Posterior vena cava (tissue), 2 donors: ENCODE data around the gene PRKAR1B. TPM values are rescaled to one million over a fixed set of nuclear protein-coding genes. Genes with fewer than 3 reads are reported as not detected.

Experiments used
- DNase-seq: peaks from one replicate; pipeline ENCODE4 v3.0.0-alpha.2; 2020; ENCODE audit warnings: low spot score
- intact Hi-C, 2 donors: fragments of 100-400 bp; cut with DNase I; formaldehyde crosslinking; loops; one replicate each; pipeline versions ENCODE4 v1.14.1 to v1.14.2; 2022 to 2023
- total RNA-seq, 2 donors: library from RNA; stranded (reverse); fragmentation: NEBNext Ultra II Directional; extraction: Animal tissue kit (Norgen Biotek cat#: 25700); gene quantifications; one replicate each; pipeline ENCODE4 v1.2.1, GENCODE V29; 2021
- donor health status: DM: yes; HTN: yes; CAD: no.
- donor health status: DM: yes; HTN: yes; CAD: no.

The PRKAR1B gene
- total RNA-seq, 2 donors from 2014 or later = 10.1 TPM

DNA sequence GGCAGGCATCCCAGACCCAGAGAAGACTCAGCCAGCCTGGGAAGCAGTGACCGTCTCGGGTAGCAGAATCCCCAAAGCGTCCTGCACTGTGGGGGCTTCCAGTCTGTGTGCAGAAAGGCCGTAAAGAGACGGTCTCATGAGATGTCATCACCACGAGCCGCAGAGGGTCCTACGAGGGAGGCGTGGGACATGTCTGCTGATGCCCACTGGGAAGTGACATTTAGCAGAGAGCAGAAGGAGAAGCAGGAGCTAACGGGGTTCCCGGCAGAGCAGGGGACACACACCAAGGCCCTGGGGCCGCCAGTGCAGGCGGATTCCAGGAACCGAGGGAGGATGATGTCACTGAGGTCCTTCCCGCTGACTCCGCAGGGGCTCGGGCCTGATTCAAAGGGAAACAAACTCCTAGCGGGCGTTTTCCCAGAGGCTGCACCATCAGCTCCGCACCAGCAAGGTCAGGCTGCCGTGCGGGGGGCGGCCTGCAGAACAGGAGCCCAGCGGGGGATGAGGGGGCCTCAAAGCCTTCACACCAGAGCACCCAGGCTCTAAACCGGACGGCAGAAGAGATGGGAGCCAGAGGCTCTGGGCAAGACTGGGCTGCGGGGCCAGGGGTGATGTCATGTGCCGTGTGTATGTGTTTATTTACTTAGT is 122.1 kb downstream of the PRKAR1B start:
- peak; percentile 89 for DNase-seq
- intact Hi-C loops = no loop called here

DNA sequence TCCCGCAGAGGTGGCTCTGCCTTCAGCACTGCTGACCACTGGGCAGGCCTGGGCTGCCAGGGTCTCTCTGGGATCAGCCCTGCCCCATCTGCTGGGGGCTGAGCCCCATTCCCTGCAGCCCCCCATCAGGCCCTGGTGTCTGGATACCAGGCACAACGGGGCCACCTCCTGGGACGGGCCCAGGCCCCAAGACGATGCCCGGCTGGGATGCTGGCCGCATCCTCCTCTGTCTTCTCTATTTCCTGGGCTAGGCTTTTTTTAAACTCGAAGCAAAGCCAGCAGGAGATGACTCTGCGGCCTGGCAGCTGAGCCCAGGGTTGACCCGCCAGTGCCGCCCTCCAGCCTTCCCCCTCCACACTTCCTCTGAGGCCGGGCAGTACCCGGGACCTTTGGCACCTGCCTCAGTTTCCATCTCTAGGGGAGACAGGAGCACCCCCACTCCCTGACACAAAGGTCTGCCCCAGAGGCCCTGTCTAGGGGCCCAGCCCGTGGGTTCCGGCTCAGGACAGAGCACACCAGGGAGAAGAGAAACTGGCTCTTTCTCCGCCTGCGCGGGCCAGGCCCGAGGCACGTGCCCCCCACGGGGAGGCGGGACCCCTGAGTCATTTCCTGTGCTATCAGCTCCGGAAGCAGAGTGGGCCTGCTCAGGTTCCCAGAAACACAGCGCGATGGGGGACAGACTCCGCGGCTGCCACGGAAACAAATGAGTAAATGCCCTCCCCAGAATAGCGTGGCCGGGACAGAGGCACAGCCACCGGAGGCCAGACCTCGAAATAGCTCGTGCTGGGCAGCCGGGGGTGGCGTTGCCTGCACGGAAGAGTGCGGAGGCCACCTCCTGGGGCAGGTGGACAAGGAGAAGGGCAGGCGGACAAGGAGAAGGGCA is 122.8 kb downstream of the PRKAR1B start:
- intact Hi-C loops = no loop called here

DNA sequence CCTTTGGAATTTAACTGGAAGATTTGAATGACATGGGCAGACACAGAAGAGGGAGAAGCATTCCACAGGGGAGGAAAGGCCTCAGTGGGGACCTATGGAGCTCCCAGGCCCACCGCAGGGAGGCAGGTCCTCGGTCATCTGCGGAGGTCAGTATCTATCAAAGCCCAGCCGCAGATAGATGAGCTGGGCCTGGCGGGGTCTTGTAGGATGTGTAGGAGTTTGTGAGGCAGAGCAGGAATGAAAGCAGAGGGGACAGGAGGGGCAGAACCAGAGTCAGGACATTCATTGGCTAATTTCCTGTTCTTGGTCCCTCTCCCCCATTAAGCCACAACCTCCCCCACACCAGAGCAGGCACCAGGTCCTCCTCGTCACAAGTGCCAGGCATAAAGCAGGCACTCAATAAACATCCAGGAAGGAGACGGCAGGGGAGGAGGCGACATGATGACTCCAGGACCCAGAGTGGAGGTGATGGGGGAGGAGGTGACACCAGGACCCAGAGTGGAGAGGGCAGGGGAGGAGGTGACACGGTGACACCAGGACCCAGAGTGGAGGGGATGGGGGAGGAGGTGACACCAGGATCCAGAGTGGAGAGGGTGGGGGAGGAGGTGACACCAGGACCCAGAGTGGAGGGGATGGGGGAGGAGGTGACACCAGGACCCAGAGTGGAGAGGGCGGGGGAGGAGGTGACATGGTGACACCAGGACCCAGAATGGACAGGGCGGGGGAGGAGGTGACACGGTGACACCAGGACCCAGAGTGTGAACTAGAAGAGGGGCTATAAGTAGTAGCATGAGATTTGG is 123.7 kb downstream of the PRKAR1B start:
- intact Hi-C loops = no loop called here
- peak; percentile 76 for DNase-seq

More for the DNA sequence above, 122.8 kb downstream of the PRKAR1B start:
- DNase-seq = peak; percentile 95

DNA sequence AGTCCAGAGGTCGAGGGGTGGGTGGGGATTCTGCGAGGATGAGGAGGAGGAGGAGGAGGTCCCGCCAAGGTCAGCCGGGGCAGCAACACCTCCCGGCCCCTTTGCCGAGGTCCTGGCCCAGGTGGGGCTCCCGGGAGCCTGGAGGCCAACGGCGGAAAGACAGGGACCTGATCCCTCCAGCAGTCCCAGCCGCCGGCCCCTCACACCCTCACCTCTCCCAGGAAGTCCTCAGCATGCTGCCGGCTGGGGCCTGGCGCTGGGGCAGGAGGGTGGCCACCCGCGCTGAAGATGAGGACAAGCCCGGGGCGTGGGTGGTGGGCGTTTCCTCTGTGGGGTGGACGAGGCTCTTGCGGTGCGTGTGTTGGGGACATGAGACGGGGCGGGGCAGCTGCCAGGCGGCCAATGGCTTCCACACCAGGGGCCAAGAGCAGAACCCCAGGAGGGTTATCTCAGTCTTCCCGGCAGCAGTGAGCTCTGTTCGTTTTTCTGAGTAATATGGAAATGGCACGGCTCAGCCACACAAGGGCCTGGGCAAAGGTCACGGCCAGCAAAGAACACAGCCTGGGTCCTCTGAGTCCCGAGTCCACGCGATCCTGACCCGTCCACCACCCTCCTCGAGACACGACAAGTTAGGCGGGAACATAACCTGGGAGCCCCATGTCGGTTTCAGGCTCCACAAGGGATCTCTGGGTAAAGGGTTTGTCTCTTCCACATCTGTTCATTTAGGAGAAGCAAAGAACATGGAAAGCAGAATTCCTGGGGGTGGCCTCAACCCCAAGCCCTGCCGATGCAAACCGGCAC is 124.5 kb downstream of the PRKAR1B start:
- DNase-seq = peak; percentile 83
- intact Hi-C loops = no loop called here

DNA sequence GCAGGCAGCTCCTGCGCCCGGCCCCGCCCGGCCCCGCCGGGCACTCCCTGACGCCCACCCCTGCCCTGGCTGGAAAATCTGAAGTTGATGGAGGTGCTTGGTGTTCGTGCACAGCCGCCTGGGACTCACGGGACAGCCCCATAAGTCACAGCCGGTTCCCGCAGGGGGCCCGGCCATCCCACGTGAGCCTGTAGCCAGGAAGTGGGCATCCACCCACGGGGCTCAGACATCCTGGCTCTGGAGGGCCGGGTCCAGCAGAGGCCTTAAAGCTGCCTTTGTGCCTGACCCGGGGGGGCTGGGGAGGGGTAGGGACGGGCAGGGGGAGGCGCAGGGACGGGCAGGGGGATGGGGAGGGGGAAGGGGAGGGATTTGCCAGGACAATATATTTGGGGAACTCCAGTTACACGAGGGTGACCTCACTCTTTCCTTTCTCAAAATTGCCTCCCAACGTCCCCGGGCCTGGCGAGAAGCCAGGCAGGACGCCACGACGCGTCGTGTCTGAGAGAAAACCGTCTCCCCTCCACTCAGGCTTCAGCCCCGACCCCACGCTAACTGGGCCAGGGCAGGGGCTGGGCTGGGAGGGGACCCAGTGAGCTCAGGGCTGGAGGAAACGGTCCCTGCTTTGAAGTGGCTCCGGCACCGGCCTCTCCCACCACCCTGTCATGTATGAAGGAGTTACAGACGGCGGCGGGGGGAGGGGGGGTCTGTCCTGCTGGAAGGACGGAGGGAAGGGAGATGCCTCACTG is 125.3 kb downstream of the PRKAR1B start:
- peak; percentile 90 for DNase-seq

DNA sequence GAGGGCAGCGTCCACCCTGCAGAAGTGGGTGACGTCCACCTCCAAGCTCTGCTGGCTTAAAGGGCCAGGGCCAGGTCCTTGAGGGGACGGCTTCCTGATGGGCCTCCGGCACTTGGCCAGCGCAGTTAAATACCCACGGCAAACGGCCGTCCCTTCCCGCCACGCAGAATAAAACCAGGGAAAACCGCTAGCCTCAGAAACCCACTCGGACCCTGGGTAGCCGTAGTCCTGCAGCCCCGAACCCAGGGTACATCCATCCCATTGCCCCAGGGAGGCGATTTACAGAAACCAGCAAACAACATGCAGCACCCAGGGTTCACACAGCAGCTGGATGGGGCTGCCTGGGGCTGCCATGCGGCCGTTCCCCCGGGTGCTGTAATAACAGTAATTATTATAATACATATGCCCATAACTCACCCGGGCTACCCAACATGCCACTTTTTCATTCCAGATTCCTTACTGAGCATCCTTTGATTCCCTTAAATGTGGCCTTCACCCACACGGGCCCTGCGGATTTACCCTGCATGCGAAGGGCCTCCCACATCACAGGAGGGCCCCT is 126.0 kb downstream of the PRKAR1B start:
- peak; percentile 56 for DNase-seq
- intact Hi-C loops = no loop called here

More for the DNA sequence above, 125.3 kb downstream of the PRKAR1B start:
- intact Hi-C loops = no loop called here

DNA sequence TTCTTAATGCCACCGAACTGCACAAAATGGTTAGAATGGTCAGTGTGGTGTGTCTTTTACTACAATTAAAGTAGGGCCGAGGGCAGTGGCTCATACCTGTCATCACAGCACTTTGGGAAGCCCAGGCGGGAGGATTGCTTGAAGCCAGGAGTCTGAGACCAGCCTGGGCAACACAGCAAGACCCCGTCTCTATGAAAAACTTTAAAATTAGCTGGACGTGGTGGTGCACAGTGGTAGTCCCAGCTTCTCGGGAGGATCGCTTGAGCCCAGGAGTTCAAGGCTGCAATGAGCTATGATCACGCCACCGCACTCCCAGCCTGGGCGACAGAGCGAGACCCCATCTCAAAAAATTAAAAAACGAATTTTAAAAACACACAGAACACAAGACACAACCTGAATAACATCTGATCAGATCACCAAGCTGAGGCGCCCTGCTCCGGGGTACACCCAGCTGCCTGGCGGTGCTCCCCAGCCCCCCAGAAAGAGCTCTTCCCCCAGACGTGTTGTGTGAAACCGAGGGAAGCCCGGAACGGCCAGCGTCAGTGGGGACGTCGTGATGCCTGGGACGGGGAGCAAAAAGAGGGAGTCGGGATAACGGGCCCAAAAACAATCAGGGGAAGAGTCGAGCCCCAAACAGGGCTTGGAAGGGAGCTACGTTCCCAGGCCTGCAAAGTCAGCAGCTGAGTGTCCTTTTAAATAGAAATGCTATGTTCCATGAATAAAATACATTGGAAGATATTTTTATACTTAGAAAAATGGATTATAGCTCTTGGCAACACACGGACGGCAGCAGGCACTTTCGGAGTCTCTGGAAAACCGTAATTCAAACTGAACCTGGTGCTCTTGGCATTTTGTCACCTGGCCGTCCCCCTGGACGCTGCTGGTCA is 126.7 kb downstream of the PRKAR1B start:
- DNase-seq = peak; percentile 60
- intact Hi-C loops = no loop called here

DNA sequence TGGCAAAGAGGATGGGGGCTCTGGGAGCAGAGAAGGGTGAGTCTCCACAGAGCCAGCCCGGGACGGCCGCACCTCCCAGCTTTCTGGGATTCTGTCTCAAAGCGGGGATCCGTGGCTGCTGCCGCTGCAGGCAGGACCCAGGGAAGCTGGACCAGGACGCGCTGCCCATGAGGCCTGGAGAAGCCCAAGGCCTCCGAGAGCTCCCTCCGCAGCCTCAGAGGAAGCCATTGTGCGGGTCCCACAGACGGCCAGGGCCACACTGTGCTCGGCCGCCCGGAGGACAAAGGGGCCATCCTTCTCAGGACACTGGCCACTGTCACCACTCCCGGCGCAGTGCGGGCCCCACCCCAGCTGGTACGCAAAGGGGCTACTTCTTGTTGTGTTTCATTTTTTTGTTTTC is 128.2 kb downstream of the PRKAR1B start:
- intact Hi-C loops = no loop called here
- no peak for DNase-seq

DNA sequence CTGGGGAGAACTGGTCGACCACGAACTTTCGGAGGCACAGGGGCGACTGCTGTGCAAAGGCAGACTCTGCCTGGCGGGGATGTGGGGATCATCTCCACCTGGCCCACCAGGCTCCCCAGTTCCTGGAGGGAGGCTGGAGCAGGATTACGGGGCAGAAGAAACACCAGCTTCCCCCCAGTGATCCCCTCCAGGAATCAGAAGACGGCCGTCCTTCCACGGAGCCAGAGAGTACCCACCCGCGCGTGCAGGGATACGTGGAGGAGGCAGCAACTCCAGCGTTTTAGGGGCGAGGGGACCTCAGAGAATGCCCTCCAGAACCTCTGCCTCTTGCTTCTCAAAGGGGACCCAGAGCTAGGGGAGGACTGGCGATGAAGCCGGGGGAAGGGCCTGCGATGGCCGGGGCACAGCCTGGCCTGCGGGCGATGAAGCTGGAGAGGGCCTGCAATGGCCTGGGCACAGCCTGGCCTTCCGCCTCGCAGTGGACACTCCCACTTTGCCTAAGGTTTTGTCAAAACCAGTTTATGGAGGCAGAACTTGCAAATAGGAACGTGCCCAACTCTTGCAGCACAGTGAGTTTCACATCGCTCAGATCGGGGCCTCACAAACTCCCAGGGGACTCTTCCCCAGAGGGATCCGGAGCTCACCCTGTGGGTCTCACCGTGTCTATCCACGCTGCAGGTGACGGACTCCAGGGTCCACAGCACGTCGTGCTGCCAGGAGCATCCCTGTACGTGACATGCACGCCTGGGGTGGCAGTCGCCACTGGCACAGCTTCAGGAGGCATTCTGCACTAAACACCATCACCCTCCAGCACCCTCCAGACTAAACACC is 129.5 kb downstream of the PRKAR1B start:
- intact Hi-C loops = no loop called here
- DNase-seq = no peak

DNA sequence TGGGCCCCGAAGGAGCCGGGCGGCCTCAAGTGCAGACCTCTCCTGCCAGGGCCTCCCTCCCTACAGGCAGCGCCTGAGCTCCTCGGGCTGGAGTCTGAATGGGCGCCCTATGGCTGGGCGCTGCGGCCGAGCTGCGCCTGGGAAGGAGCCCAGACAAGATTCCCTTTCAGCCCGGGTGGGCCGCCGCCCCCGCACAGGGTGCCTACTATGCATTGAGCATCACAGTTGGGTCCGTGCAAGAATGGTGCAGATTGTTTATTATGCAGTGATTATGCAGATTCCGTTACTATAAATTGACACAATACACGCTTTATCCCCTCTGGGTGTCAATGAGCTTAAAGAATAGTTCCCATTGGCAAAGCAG is 130.3 kb downstream of the PRKAR1B start:
- intact Hi-C loops = no loop called here
- no peak for DNase-seq

DNA sequence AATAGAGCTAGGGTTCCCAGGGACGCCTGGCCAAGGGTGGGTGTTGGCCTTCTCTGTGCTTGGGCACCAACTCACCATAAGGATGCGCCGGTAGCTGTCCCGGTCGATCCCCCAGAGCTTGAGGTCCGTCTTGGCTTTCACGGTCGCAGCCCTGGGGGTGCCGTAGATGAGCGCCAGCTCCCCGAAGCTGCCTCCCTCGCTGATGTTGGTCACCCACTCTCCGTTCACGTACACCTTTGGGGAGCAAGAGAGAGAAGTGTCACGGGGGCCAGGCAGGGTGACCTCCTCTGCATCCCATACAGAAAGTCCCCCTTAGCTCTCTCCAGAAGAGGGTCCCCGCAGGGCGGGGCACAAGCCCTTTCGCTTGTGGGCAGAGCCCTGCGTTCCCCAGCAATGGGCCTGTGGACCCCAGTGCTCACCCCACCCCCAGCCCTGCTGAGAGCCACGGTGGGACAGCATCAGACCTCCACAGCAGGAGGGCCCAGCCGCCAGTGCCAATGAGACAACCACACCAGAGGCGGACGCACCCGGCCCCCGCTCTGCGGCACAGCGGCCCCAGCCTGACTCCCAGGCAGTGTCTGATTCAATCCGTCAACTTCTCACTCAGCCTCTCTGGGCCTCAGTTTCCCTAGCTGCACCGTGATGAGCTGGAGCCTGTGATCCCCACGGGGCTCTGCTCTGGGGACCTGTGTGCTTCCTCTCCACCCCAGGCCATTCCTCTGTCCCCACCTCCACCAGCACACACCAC is 130.8 kb downstream of the PRKAR1B start:
- no peak for DNase-seq
- intact Hi-C loops = no loop called here

DNA sequence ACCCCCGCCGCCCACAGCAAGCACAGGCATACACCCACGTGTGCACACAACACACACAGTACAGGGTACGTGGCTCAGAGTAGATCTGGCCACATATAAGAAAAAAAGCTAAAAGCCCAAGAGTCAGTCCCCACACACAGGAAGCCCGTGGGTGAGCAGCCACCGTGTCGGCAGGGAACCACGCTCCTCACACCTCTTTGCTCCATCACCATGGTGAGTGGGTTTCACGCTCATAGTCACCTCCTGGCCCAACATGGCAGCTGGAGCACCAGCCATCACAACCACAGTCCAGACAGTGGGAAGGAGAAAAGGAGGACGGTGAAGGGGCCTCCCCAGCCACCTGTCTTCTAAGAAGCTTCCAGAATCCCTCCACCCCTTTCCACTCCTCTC is 131.5 kb downstream of the PRKAR1B start:
- no peak for DNase-seq
- intact Hi-C loops = no loop called here

DNA sequence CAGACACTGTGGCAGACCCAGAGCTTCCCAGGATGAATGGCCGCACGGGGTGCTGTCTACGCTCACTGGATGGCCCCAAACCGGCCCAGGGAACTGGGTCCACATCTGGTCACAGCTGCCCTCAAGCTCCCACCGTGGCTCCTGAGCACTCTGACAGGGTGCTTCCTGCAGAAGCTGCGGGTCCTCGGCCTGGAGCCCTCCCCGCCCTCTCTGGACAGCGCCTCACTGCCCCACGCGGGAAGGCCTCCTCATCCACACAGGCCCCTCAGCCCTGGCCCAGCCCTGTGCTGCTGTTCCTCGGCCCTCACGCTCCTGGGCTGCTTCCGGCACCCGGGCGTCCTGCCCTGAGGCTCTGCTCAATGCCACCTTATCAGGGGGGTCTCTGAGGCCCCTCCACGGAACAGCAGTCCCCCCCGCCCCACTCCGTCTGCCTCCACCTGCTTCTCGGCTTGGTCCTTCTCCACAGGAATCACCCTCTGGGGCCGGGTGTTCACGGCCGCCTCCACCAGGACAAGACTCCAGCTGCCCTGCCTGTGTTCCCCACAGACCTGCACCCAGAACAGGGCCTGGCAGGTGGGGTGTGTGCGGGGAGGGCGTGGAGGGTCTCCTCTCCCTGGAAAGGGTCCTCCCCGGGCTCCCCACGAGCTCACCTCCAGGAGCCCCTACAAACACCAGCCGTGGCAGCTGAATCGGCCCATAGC is 132.0 kb downstream of the PRKAR1B start:
- intact Hi-C loops = no loop called here
- no peak for DNase-seq

DNA sequence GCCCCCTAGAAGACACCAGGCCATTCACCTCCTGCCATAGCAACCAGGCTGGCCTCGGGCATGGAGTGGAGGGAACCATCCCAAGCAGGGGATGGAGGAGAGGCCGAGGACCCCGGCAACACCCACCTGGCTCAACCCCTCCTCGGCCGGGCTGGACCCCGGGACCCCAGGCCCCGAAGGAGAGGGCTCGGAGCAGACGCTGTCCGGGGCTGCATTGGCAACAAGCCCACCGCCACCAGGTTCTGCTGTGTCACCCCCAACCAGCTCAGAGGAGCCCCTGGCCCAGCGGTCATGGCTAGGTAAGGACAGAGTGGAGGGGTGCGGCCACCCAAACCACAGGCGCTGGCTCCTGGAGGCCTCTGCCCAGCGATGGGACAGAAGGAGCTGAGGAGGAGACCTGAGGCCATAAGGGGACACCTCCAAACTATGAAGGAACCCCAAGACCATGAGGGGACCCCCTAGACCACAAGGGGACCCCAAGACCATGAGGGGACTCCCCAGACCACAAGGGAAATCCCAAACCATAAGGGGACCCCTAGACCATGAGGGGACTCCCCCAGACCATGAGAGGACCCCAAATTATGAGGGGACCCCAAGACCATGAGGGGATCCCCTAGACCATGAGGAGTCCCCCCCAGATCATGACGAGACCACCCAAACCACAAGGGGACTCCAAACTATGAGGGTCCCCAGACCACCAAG is 132.7 kb downstream of the PRKAR1B start:
- intact Hi-C loops = no loop called here
- DNase-seq = no peak
